Measurements from ENCODE around the gene TCAF1.

TCAF1 gene

GRCh38 chr7:143898810-143899209, 3.2 kb downstream of the TCAF1 start:
- H3F3A ChIP-seq (ENCODE audit: control insufficient read depth, insufficient read depth) = no peaks in the 10 kb centered on the region
- no peaks in the 10 kb centered on the region for H3K27me3 ChIP-seq (ENCODE audit: control insufficient read depth, low read length)
- peaks cover 12% of the 10 kb centered on the region for H3K4me1 ChIP-seq (ENCODE audit: control insufficient read depth, low read length)
- no peak overlapping the region for H3K4me2 ChIP-seq (ENCODE audit: low read length)
- TF ChIP-seq, protein P1, sequence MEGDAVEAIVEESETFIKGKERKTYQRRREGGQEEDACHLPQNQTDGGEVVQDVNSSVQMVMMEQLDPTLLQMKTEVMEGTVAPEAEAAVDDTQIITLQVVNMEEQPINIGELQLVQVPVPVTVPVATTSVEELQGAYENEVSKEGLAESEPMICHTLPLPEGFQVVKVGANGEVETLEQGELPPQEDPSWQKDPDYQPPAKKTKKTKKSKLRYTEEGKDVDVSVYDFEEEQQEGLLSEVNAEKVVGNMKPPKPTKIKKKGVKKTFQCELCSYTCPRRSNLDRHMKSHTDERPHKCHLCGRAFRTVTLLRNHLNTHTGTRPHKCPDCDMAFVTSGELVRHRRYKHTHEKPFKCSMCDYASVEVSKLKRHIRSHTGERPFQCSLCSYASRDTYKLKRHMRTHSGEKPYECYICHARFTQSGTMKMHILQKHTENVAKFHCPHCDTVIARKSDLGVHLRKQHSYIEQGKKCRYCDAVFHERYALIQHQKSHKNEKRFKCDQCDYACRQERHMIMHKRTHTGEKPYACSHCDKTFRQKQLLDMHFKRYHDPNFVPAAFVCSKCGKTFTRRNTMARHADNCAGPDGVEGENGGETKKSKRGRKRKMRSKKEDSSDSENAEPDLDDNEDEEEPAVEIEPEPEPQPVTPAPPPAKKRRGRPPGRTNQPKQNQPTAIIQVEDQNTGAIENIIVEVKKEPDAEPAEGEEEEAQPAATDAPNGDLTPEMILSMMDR (IDR thresholded peaks at IDR 0.05; ENCODE audit: low read depth, low read length, poor library complexity, severe bottlenecking) = no peak
- TF ChIP-seq EZH2phosphoT487 (IDR thresholded peaks at IDR 0.05; ENCODE audit: borderline replicate concordance, low read length) = no peak
- peaks cover 22% of the 10 kb centered on the region for H3K79me2 ChIP-seq (ENCODE audit: control insufficient read depth, low read length)
- H3K4me3 ChIP-seq (ENCODE audit: low read length) = no peak overlapping the region
- no peaks in the 10 kb centered on the region for H4K20me1 ChIP-seq (ENCODE audit: control insufficient read depth, insufficient read depth, low read depth, low read length)
- no peaks in the 10 kb centered on the region for H3K9me3 ChIP-seq (ENCODE audit: control insufficient read depth, insufficient read depth, low read length)
- H3K36me3 ChIP-seq (ENCODE audit: control insufficient read depth, low read length) = no peaks in the 10 kb centered on the region; the same call in 1 of the 2 replicates
- H3K9me2 ChIP-seq (replicated peaks; ENCODE audit: control insufficient read depth, low read length) = no peaks in the 10 kb centered on the region
- no peak overlapping the region for H3K27ac ChIP-seq (ENCODE audit: low read depth, low read length)

GRCh38 chr7:143896667-143897066, 5.3 kb downstream of the TCAF1 start:
- H3K79me2 ChIP-seq (ENCODE audit: control insufficient read depth, low read length) = peaks cover 22% of the 10 kb centered on the region
- no peak overlapping the region for H3K27ac ChIP-seq (ENCODE audit: low read depth, low read length)
- TF ChIP-seq EZH2phosphoT487 (IDR thresholded peaks at IDR 0.05; ENCODE audit: borderline replicate concordance, low read length) = no peak
- TF ChIP-seq, protein P1 (IDR thresholded peaks at IDR 0.05; ENCODE audit: low read depth, low read length, poor library complexity, severe bottlenecking) = no peak
- H3K9me3 ChIP-seq (ENCODE audit: control insufficient read depth, insufficient read depth, low read length) = no peaks in the 10 kb centered on the region
- no peaks in the 10 kb centered on the region; the same call in 1 of the 2 replicates for H3K36me3 ChIP-seq (ENCODE audit: control insufficient read depth, low read length)
- no peaks in the 10 kb centered on the region for H3K27me3 ChIP-seq (ENCODE audit: control insufficient read depth, low read length)
- H3K4me1 ChIP-seq (ENCODE audit: control insufficient read depth, low read length) = peaks cover 12% of the 10 kb centered on the region
- no peaks in the 10 kb centered on the region for H3K9me2 ChIP-seq (replicated peaks; ENCODE audit: control insufficient read depth, low read length)
- H3K4me3 ChIP-seq (ENCODE audit: low read length) = no peak overlapping the region
- H4K20me1 ChIP-seq (ENCODE audit: control insufficient read depth, insufficient read depth, low read depth, low read length) = no peaks in the 10 kb centered on the region
- no peak overlapping the region for H3K4me2 ChIP-seq (ENCODE audit: low read length)
- H3F3A ChIP-seq (ENCODE audit: control insufficient read depth, insufficient read depth) = no peaks in the 10 kb centered on the region

- Histone ChIP-seq H3K79me2 (ENCODE audit: control insufficient read depth, low read length) (peaks cover 3% of the 10 kb centered on the region; the same call in 1 of the 2 replicates), H3K27ac (ENCODE audit: low read depth, low read length) (no peak overlapping the region), H3K4me2 (ENCODE audit: low read length) (no peak overlapping the region), H3K4me1 (ENCODE audit: control insufficient read depth, low read length) (no peaks in the 10 kb centered on the region), H3K4me3 (ENCODE audit: low read length) (no peak overlapping the region), H3K36me3 (ENCODE audit: control insufficient read depth, low read length) (no peaks in the 10 kb centered on the region), H3K9me2 (replicated peaks; ENCODE audit: control insufficient read depth, low read length) (no peaks in the 10 kb centered on the region), H3K9me3 (ENCODE audit: control insufficient read depth, insufficient read depth, low read length) (no peaks in the 10 kb centered on the region), H4K20me1 (ENCODE audit: control insufficient read depth, insufficient read depth, low read depth, low read length) (no peaks in the 10 kb centered on the region), H3F3A (ENCODE audit: control insufficient read depth, insufficient read depth) (no peaks in the 10 kb centered on the region), H3K27me3 (ENCODE audit: control insufficient read depth, low read length) (no peaks in the 10 kb centered on the region)
- TF ChIP-seq, protein P1 (IDR thresholded peaks at IDR 0.05; ENCODE audit: low read depth, low read length, poor library complexity, severe bottlenecking) = peak; percentile 79
- no peak for TF ChIP-seq EZH2phosphoT487 (IDR thresholded peaks at IDR 0.05; ENCODE audit: borderline replicate concordance, low read length)
Measured at GRCh38 chr7:143892527-143893300, 9.3 kb downstream of the TCAF1 start.
